Measurements from ENCODE around the gene RNF121.
A peak's percentile ranks its signal among the peaks of the same experiment; 100 is the strongest.

RNF121 gene

DNA sequence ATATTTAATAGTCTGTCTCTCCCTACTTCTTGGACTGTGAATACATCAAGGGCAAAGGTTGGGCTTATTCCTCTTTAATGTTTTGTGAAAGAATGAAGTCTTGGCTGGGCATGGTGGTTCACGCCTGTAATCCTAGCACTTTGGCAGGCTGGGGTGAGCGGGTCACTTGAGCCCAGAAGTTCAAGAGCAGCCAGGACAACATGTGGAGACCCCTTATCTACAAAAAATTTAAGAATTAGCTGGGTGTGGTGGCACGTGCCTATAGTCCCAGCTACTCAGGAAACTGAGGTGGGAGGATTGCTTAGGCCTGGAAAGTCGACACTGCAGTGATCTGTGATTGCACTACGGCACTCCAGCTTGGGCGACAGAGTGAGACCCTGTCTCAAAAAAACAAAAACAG lies 20.2 kb downstream of the RNF121 start:
- Mint-ChIP-seq H3K36me3 (ENCODE audit: low read depth) (peaks cover 19% of the 10 kb centered on the region), H3K27me3 (no peaks in the 10 kb centered on the region), H3K4me1 (peaks cover 20% of the 10 kb centered on the region), H3K9me3 (no peaks in the 10 kb centered on the region), H3K27ac (no peak overlapping the region), H3K4me3 (no peak overlapping the region)
- DNase-seq (no peak), ATAC-seq (no peak)

DNA sequence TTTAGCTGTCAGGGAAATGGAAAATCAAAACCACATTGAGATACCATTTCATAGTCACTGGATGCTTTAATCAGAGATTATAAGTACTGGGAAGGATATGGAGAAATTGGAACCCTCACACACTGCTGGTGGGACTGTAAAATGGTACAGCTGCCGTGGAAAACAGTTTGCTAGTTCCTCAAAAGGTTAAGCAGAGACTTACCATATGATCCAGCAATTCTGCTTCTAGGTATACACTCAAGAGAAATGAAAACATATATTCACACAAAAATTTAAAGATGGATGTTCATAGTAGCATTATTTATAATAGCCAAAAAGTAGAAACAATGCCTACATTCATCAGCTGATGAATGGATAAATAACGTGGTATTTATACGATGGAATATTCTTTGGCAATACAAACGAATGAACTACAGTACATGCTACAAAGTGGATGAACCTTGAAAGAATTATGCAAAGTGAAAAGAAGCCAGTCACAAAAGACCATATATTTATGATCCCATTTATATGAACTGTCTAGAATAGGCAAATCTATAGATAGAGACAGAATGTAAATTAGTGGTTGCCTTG lies 23.0 kb downstream of the RNF121 start:
- peaks cover 20% of the 10 kb centered on the region for H3K4me1 Mint-ChIP-seq
- ATAC-seq (no peak), DNase-seq (no peak)
- H3K36me3 Mint-ChIP-seq (ENCODE audit: low read depth): peaks cover 11% of the 10 kb centered on the region
- H3K4me3 Mint-ChIP-seq: no peak overlapping the region
- no peaks in the 10 kb centered on the region for H3K9me3 Mint-ChIP-seq
- H3K27me3 Mint-ChIP-seq: no peaks in the 10 kb centered on the region
- no peak overlapping the region for H3K27ac Mint-ChIP-seq

DNA sequence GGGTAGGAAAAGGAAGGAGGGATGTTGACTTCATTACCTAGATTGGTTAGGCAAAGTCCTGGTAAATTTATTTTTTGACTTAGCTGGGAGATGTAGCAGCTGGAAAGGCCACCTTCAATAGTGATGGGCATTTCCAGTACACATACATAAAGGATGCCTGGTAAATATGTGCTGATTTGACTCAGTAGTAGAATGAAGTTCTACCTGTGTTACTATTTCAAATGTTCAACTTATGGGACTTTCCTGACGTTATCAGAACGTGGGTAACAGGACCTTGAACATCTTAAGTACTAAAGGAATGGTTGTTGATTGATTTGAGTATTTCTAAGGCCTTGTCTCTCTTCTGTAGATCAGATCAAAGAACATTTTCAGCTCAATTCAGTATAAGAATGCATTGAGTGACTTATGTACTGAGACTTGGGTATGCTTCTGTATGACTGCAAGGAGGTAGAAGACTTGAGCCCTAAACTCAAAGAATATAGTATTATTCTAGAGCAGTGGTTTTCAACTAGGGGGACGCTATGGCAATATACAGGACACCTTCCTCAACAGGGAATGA lies 27.1 kb downstream of the RNF121 start:
- Mint-ChIP-seq H3K36me3 (ENCODE audit: low read depth) (peaks cover 17% of the 10 kb centered on the region), H3K27me3 (no peaks in the 10 kb centered on the region), H3K9me3 (peaks cover 2% of the 10 kb centered on the region), H3K4me3 (no peak overlapping the region), H3K4me1 (peaks cover 14% of the 10 kb centered on the region), H3K27ac (no peak overlapping the region)
- no peak for ATAC-seq
- no peak for DNase-seq

DNA sequence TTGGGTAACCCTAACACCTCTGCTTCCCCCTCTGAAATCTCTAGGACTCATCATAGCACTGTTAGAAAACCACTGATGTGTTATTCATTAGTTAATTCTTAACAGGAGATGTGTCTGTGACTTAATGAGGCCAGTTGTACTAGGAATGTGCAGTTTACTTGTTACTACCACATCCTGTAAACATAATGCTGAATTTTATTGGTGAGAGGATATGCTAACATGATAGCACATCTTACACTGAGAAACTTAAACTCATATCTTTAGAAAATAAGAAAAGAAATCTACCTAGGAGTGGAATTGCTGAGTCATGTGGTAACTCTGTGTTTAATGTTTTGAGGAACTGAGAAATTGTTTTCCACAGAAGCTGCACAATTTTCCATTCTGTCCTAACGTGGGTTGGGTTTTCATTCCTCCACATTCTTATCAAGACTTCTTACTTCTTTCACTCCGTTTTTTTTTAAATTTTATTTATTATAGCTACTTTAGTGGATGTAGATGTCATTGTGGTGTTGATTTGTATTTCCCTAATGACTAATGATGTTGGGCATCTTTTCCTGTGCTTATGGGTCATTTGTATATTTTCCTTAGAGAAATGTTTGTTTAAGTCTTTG lies 33.7 kb downstream of the RNF121 start:
- Mint-ChIP-seq H3K27ac (peak overlapping the region; percentile 85), H3K36me3 (ENCODE audit: low read depth) (peaks cover 40% of the 10 kb centered on the region), H3K4me3 (peak overlapping the region; percentile 40), H3K9me3 (peaks cover 4% of the 10 kb centered on the region), H3K4me1 (peaks cover 23% of the 10 kb centered on the region), H3K27me3 (no peaks in the 10 kb centered on the region)
- DNase-seq (no peak), ATAC-seq (peak; percentile 86)

DNA sequence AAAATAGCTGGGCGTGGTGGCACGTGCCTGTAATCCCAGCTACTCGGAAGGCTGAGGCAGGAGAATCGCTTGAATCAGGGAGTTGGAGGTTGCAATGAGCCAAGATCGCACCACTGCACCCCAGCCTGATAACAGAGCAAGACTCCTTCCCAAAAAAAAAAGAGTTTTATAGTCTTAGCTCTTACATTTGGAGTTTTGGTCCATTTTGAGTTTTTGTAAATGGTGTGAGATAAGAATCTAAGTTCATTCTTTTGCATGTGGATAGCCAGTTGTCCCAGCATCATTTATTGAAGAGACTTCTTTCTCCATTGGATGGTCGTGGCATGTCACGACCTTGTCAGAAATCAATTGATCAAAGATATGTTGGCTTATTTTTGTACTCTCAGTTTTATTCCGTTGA lies 34.6 kb downstream of the RNF121 start:
- peaks cover 37% of the 10 kb centered on the region for H3K36me3 Mint-ChIP-seq (ENCODE audit: low read depth)
- H3K9me3 Mint-ChIP-seq: peaks cover 4% of the 10 kb centered on the region
- H3K27ac Mint-ChIP-seq: no peak overlapping the region
- no peak for ATAC-seq
- DNase-seq: no peak
- peaks cover 23% of the 10 kb centered on the region for H3K4me1 Mint-ChIP-seq
- H3K27me3 Mint-ChIP-seq: no peaks in the 10 kb centered on the region
- no peak overlapping the region for H3K4me3 Mint-ChIP-seq

DNA sequence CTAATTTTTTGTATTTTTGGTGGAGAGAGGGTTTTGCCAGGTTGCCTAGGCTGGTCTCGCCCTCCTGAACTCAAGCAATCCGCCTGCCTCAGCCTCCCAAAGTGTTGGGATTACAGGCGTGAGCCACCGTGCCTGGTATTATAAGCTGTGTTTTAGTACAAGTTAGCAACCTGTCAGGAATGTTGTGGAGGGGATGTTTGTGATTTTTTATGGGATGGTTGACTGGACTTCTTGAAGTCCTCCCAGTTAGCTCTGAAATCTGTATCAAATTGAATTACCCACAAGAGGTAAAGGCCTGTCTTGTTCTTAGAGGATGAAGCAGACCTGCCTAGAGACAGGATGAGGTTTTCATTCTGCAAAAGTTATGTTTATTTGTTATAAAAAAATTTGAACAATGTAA lies 35.8 kb downstream of the RNF121 start:
- Mint-ChIP-seq H3K9me3 (peaks cover 4% of the 10 kb centered on the region), H3K4me1 (peaks cover 23% of the 10 kb centered on the region), H3K4me3 (no peak overlapping the region), H3K36me3 (ENCODE audit: low read depth) (peaks cover 37% of the 10 kb centered on the region), H3K27ac (no peak overlapping the region), H3K27me3 (no peaks in the 10 kb centered on the region)
- DNase-seq (no peak), ATAC-seq (no peak)

DNA sequence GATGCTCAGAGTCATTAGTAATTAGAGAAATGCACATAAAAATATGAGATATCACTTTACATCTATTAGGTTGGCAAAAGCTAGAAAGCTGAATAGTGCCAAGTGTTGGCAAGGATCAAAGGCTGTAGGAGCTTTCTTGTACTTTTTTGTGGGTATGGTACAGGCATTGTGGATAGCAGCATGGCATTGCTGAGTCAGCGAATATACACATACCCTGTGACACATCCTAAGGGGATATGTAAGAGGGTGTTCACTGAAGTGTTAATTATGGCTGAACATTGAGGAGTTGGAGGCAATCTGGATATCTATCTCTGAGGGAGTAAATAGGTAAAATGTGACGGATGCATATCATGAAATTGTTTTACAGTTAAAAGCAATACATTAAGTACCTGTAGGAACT lies 42.8 kb downstream of the RNF121 start:
- peaks cover 8% of the 10 kb centered on the region for H3K4me1 Mint-ChIP-seq
- DNase-seq (no peak), ATAC-seq (no peak)
- no peaks in the 10 kb centered on the region for H3K9me3 Mint-ChIP-seq
- H3K27ac Mint-ChIP-seq: no peak overlapping the region
- no peak overlapping the region for H3K4me3 Mint-ChIP-seq
- no peaks in the 10 kb centered on the region for H3K27me3 Mint-ChIP-seq
- peaks cover 6% of the 10 kb centered on the region for H3K36me3 Mint-ChIP-seq (ENCODE audit: low read depth)

DNA sequence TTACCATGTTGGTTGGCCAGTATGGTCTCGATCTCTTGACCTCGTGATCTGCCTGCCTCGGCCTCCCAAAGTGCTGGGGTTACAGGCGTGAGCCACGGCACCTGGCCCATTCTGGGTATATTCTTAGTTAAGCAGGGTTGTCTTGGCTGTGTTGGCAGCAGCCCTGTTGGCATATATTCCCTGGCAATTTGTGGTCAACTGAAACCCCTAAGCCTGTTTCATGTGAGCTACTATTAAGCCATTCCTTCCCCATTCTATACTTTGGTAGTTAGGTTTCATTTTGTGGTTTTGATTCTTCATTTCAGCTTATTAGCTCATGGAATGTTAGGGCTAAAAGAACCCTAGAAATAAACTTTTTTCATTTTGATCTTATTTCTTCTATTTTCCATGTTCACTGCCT lies 47.7 kb downstream of the RNF121 start:
- Mint-ChIP-seq H3K27ac (no peak overlapping the region), H3K4me3 (no peak overlapping the region), H3K9me3 (no peaks in the 10 kb centered on the region), H3K27me3 (no peaks in the 10 kb centered on the region), H3K36me3 (ENCODE audit: low read depth) (peaks cover 6% of the 10 kb centered on the region), H3K4me1 (peaks cover 3% of the 10 kb centered on the region)
- DNase-seq (no peak), ATAC-seq (no peak)

DNA sequence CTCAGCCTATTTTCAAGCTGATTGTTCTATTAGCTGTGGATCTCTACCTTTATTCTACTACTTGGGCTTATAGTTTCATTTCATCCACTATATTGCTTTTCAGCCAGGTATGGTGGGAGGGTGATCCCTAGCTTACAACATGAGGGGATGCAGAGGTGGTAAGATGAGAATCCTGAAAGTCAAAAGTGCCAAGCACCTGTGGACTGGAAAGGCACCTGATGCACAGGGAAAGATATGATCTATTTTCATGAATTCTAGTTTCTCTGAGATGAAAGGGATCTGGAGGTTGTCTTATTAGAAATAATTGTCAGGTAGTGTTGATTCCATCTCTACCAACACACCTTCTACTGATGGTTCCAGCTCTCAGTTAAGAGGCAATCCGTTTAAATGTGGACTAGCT lies 48.2 kb downstream of the RNF121 start:
- DNase-seq (no peak), ATAC-seq (no peak)
- no peaks in the 10 kb centered on the region for H3K27me3 Mint-ChIP-seq
- no peaks in the 10 kb centered on the region for H3K9me3 Mint-ChIP-seq
- peaks cover 4% of the 10 kb centered on the region for H3K36me3 Mint-ChIP-seq (ENCODE audit: low read depth)
- no peak overlapping the region for H3K4me3 Mint-ChIP-seq
- no peak overlapping the region for H3K27ac Mint-ChIP-seq
- peaks cover 3% of the 10 kb centered on the region for H3K4me1 Mint-ChIP-seq

DNA sequence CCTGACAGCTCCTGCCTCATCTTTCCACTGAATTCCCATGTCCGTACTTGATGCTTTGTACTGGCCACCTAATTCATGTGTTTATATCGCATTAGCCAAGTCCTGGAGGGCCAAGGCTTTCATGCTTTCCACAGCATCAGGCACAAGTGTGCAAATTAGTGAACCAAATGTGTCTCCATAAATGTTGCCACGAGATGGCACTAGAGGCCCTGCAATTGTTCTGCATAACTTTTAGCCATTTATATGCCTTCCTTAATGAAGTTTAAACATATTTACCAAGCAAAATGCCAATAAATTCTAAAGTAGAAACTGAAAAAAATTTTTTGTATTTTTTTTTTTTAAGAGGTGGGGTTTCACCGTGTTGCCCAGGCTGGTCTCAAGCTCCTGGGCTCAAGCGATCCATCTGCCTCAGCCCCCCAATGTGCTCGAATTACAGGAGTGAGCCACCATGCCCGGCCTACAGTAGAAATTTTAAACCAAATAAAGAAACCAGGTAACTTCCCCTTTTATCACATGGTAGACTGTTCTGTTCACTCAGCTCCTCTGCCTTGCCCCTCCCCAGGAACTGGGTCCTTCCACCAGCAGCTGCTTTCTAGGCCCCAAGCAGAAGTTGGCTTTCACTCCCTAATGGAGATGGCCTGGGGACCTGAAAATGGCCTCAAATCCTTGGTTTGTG lies 49.0 kb downstream of the RNF121 start:
- ATAC-seq: no peak
- no peak overlapping the region for H3K4me3 Mint-ChIP-seq
- peaks cover 6% of the 10 kb centered on the region for H3K36me3 Mint-ChIP-seq (ENCODE audit: low read depth)
- peak; percentile 51 for DNase-seq
- peaks cover 3% of the 10 kb centered on the region for H3K4me1 Mint-ChIP-seq
- no peaks in the 10 kb centered on the region for H3K27me3 Mint-ChIP-seq
- H3K27ac Mint-ChIP-seq: no peak overlapping the region
- no peaks in the 10 kb centered on the region for H3K9me3 Mint-ChIP-seq

DNA sequence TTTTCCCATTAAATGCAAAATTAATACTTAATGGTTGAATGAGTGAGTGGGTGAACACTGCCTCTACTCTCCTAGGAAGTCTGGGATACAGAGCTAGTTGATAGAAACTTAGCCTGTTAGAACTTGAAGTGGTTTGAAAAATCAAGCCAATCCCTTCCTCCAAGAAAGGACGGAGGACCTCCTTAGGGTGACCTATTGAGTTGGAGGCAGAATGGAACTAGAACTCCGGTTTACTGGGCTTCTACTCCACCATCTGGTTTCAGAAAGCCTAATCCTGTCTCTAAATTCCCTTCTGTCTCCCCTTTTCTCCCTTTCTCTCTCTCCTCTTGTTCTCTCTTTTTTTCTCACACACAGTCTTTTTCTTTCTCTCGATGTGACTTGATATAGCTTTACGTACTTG lies 50.2 kb downstream of the RNF121 start:
- Mint-ChIP-seq H3K36me3 (ENCODE audit: low read depth) (peaks cover 9% of the 10 kb centered on the region), H3K4me1 (peaks cover 3% of the 10 kb centered on the region), H3K9me3 (no peaks in the 10 kb centered on the region), H3K4me3 (no peak overlapping the region), H3K27me3 (no peaks in the 10 kb centered on the region), H3K27ac (no peak overlapping the region)
- ATAC-seq (no peak), DNase-seq (no peak)

DNA sequence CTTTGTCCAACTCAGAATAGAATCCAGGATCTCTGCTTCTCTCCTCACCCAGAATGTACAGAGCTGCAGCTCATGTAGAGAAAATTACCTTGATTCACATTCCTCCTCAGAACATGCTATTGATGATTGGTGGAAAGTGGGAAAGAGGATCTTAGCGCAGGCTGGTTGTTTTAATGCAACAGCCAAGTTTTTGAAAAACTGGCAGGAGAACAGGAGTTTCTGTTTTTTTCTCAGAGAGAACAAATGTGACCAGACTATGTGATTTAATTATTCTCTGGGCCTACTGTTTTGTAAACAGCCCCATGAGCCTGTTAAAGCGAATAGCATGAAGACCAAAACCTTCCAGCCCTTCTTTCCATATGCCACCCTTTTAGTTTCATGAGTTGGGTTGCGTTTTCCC lies 50.8 kb downstream of the RNF121 start:
- Mint-ChIP-seq H3K9me3 (no peaks in the 10 kb centered on the region), H3K36me3 (ENCODE audit: low read depth) (peaks cover 9% of the 10 kb centered on the region), H3K4me3 (no peak overlapping the region), H3K4me1 (peaks cover 3% of the 10 kb centered on the region), H3K27me3 (no peaks in the 10 kb centered on the region), H3K27ac (no peak overlapping the region)
- DNase-seq (no peak), ATAC-seq (no peak)

DNA sequence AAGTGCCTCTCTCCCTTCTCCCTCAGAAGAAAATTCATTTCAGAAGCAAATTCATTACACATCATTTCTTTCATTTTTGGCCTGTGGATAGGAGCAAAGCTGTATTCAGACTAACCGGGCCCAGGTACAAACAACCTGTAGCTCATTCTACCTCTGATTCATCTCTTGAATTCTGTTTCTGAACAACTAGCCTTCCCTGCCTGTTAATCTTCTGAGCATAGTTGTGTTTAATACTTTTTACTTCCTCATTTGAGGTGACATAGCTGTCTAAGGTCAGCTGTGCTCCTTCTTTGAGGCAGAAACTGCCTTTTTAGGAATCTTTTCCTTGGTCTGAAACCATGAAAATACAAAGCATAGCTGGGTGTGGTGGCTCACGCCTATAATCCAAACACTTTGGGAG lies 57.3 kb downstream of the RNF121 start:
- H3K4me1 Mint-ChIP-seq: peaks cover 2% of the 10 kb centered on the region
- ATAC-seq: no peak
- no peak overlapping the region for H3K27ac Mint-ChIP-seq
- no peaks in the 10 kb centered on the region for H3K9me3 Mint-ChIP-seq
- no peak for DNase-seq
- H3K4me3 Mint-ChIP-seq: no peak overlapping the region
- no peaks in the 10 kb centered on the region for H3K27me3 Mint-ChIP-seq
- peaks cover 14% of the 10 kb centered on the region for H3K36me3 Mint-ChIP-seq (ENCODE audit: low read depth)

DNA sequence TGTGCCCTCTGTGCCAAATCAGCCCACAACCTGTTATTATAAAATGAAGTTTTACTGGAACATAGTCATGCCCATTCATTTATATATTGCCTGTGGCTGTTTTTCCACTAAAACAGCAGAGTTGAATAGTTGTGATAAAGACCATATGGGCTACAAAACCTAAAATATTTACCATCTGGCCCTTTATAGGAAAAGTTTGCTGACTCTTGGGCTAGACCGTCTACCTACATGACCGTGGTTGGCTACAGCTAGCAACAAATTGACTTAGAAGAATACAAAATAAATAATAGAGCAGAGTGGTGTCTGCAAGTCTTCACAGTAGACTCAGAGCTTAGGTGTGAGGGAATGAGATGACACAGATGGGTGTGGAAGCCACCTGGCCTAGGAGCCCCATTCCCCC lies 58.7 kb downstream of the RNF121 start:
- ATAC-seq: no peak
- no peak for DNase-seq
- Mint-ChIP-seq H3K36me3 (ENCODE audit: low read depth) (peaks cover 14% of the 10 kb centered on the region), H3K27me3 (no peaks in the 10 kb centered on the region), H3K9me3 (no peaks in the 10 kb centered on the region), H3K27ac (no peak overlapping the region), H3K4me3 (no peak overlapping the region), H3K4me1 (peaks cover 8% of the 10 kb centered on the region)

DNA sequence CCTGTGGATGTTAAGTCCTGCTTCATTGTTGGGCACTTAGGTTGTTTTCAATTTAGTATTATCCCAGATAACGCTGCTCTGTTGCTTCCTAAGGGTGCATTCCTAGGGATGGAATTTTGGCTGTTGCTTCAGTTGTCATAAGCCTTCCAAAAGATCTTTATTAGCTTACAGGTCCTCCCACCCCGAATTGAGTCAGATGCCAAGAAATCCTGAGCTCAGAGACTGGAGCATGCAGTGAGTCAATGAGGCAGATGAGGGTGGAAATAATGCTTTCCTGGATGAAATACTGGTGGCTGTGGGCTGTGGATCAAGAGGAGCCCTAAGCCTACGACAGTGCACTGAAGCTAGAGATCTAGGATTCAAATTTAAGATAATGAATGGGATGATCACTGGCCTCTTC lies 59.2 kb downstream of the RNF121 start:
- no peak overlapping the region for H3K27ac Mint-ChIP-seq
- DNase-seq (no peak), ATAC-seq (no peak)
- peaks cover 12% of the 10 kb centered on the region for H3K4me1 Mint-ChIP-seq
- H3K36me3 Mint-ChIP-seq (ENCODE audit: low read depth): peaks cover 15% of the 10 kb centered on the region
- no peak overlapping the region for H3K4me3 Mint-ChIP-seq
- H3K27me3 Mint-ChIP-seq: no peaks in the 10 kb centered on the region
- H3K9me3 Mint-ChIP-seq: no peaks in the 10 kb centered on the region

Data from activated naive CD8-positive, alpha-beta T cell treated with anti-CD3 and anti-CD28 coated beads, Interleukin-2, amount 50 U/mL, for 24 hours (primary cell).